Large intestine (tissue), 3 donors: ENCODE measurements around the gene COL27A1. TPM values are rescaled to one million over a fixed set of nuclear protein-coding genes. Genes with fewer than 3 reads are reported as not detected.

Experiments used
- DNase-seq, 2 donors: peaks; one replicate each; pipeline versions ENCODE4 v3.0.0 to v3.0.0-alpha.2; 2013
- H3K27ac ChIP-seq: one replicate; pipeline ENCODE4 v1.5.1; 2013; ENCODE audit warnings: low read length
- H3K27me3 ChIP-seq: 2 replicates; pipeline ENCODE4 v1.6.1; 2013; ENCODE audit warnings: low read length; ENCODE audit not compliant: control insufficient read depth, insufficient read depth
- H3K36me3 ChIP-seq: 2 replicates; pipeline ENCODE4 v1.6.1; 2013; ENCODE audit warnings: low read length; ENCODE audit not compliant: control insufficient read depth, insufficient read depth
- H3K4me1 ChIP-seq: one replicate; pipeline ENCODE4 v1.6.1; 2013; ENCODE audit warnings: low read length; ENCODE audit not compliant: control insufficient read depth, insufficient read depth
- H3K4me3 ChIP-seq: one replicate; pipeline ENCODE4 v1.5.1; 2013; ENCODE audit warnings: low read length
- H3K9me3 ChIP-seq: one replicate; pipeline ENCODE4 v1.6.1; 2013; ENCODE audit warnings: mild to moderate bottlenecking, low read depth, low read length, moderate library complexity; ENCODE audit not compliant: control insufficient read depth
- WGBS: methylation state at CpG from one replicate; pipeline ENCODE4 v1.1.5; 2013; ENCODE audit warnings: low lambda C conversion rate; ENCODE audit not compliant: insufficient coverage; 5-methylcytosine and 5-hydroxymethylcytosine counted together
- polyA plus RNA-seq: library from polyadenylated mRNA; unstranded; fragments of 120-200 nt; gene quantifications from one replicate; pipeline ENCODE4 v1.2.1, GENCODE V29; 2013

The COL27A1 gene
- polyA plus RNA-seq, 1 donor, result 117 TPM

DNA sequence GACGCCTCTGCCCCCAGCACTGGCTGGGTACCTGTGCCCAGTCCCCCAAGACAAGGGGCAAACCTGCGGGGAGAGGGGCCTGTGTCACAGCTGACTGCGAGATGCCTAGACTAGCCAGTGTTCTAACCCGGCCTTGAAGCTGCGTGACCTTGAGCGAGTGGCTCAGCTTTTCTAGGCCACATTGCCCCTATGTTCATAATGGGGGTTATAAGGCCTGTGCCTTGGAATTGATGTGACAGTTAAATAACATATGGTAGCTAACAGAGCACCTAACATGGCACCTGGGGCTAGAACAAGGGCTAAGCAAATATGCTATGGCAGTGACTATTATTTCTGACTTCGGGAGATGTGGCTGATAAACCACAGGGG is 22.8 kb upstream of the COL27A1 start:
- Histone ChIP-seq H3K27ac (no peak overlapping the region), H3K4me3 (no peak overlapping the region), H3K36me3 (no peaks in the 10 kb centered on the region), H3K9me3 (no peaks in the 10 kb centered on the region), H3K27me3 (no peaks in the 10 kb centered on the region), H3K4me1 (no peaks in the 10 kb centered on the region)
- no CpG with 5 or more reads among the region's 7 CpGs for WGBS
- DNase-seq, result no peak

DNA sequence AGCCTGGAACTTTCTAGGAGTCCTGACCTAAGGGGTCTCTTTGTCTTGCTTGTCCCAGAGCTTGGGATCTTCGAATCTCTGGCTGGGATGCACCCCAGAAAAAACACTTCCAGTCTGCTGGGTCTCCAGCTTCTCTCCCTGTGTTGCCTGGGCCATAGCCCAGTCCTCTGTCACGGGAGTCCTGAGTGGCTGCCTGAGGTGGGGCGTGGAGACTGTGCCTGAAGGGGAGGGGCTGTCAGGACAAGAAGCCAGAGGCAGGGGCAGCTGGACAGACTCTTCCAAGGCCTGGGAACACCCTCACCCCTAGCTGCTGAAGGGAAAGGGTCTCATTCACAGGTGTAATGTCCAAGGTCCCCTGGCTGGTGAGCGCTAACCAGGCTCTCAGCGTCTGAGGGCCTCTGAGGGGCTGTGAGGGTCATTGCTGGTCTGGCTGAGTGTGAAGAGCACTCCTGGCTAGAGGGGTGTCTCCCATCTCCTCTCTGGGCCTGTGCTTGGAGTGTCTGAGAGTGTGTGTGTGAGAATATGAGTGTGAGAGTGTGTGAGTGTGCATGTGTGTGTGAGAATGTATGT is 20.4 kb upstream of the COL27A1 start:
- no peak overlapping the region for H3K27ac ChIP-seq
- no peaks in the 10 kb centered on the region for H3K27me3 ChIP-seq
- H3K4me3 ChIP-seq, result no peak overlapping the region
- DNase-seq, result no peak
- no peaks in the 10 kb centered on the region for H3K36me3 ChIP-seq
- no peaks in the 10 kb centered on the region for H3K9me3 ChIP-seq
- no peaks in the 10 kb centered on the region for H3K4me1 ChIP-seq
- no CpG with 5 or more reads among the region's 5 CpGs for WGBS

DNA sequence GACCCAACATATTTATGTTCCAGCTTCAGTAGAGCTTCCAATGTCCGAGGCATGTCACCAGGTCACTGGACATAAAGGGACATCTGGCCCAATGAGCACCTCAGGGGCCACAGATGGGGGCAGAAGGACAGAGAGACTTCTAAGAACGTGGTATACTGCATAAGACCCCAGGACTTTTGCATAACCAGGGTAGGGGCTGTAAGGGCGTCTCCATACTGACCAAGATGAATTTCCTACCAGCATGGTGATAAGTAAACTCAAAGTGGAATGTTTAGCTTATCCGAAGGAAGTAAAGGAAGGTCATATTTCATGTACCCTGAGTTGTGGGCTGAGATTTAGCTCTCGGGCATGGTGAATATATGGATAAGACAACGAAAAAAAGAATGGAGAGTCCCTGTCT is 17.5 kb upstream of the COL27A1 start:
- Histone ChIP-seq H3K4me1 (peaks cover 7% of the 10 kb centered on the region), H3K27ac (no peak overlapping the region), H3K36me3 (no peaks in the 10 kb centered on the region), H3K27me3 (no peaks in the 10 kb centered on the region), H3K9me3 (no peaks in the 10 kb centered on the region), H3K4me3 (no peak overlapping the region)
- DNase-seq, result no peak
- WGBS, result 100% methylated on average over 1 of the region's 6 CpGs

DNA sequence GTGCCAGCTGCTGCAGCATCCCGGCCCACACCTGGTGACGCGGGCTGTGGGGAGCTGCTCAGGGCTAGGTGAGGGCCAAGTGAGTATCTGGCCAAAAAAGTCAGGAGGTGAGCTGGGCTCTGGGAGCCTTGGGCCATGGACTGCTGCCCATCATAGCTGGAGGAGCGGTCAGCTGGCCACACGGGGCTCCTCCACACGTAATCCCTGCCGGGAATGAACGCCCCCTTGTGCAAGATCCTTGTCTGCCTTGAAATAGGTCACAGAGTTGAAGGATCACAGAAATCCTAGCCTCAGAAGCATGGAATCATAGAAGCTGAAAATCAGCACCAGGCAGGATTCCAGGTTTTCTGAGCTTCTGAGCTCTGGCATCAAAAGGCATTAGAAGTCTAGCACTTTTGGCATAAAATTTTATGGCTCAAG is 16.8 kb upstream of the COL27A1 start:
- Histone ChIP-seq H3K4me1 (peaks cover 7% of the 10 kb centered on the region), H3K9me3 (no peaks in the 10 kb centered on the region), H3K27ac (no peak overlapping the region), H3K27me3 (no peaks in the 10 kb centered on the region), H3K4me3 (no peak overlapping the region), H3K36me3 (no peaks in the 10 kb centered on the region)
- no CpG with 5 or more reads among the region's 8 CpGs for WGBS
- DNase-seq, result no peak

DNA sequence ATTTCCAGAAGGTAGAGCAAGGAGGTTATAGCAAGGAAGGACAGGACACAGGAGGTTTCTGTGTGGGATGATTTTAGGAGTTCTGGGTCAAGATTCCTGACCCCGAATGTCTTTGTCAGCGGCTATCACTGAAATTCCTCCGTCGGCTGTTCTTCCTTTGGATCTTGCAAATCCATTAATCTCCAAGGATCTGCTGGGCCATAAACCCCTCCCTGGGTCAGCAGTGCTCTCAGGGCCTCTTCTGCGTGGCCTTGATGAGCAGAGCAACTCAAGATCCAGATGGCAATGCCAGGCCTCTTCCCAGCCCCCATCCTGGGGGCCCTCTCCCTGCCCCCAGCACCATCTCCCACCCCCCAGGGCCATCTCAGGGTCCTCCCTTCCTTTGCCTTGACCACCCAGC is 16.3 kb upstream of the COL27A1 start:
- no peak for DNase-seq
- Histone ChIP-seq H3K36me3 (no peaks in the 10 kb centered on the region), H3K4me1 (peaks cover 7% of the 10 kb centered on the region), H3K4me3 (no peak overlapping the region), H3K9me3 (no peaks in the 10 kb centered on the region), H3K27ac (no peak overlapping the region), H3K27me3 (no peaks in the 10 kb centered on the region)
- no CpG with 5 or more reads among the region's 5 CpGs for WGBS

DNA sequence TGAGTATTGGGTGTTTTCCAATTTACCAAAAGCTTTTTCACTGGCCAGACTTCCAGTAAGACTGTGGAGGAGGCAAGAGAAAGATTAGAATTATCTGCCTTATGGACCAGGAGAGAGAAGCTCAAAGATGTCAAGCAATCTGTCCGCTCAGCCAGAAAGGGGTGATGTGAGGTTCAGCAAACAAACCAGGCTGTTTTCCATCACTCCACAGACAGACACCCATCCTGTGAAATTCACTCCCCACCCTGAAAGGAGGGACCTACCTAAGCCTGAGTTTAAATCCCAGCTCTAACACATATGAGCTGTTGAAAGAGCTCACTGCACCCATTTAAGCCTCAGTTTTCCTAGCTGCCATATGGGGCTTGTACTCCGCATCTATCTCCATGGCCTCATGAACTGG is 14.9 kb upstream of the COL27A1 start:
- Histone ChIP-seq H3K36me3 (no peaks in the 10 kb centered on the region), H3K27me3 (no peaks in the 10 kb centered on the region), H3K9me3 (no peaks in the 10 kb centered on the region), H3K4me3 (no peak overlapping the region), H3K27ac (no peak overlapping the region), H3K4me1 (peaks cover 7% of the 10 kb centered on the region)
- no CpG with 5 or more reads among the region's 2 CpGs for WGBS
- no peak for DNase-seq

DNA sequence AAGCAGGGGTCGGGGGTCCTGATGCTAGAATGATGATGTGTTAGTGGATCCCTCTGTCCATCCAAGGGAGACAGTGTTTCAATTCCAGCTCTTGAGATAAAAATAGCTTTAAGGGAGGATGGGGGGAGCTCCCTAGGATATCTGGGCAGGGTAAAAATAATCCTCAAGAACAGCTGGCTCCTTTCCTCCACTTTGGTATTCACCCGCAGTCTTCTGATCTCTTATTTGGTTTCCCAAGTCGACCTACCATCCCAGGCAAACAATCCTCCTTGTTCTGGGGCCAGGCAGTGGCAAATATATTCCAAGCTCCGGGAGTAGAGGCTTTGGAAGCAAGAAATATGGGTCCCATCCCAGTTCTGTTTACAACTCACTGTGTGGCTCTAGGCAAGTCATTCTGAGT is 14.5 kb upstream of the COL27A1 start:
- H3K4me1 ChIP-seq, result peaks cover 7% of the 10 kb centered on the region
- H3K27ac ChIP-seq, result no peak overlapping the region
- H3K36me3 ChIP-seq, result no peaks in the 10 kb centered on the region
- H3K4me3 ChIP-seq, result no peak overlapping the region
- WGBS, result 100% methylated on average over 1 of the region's 4 CpGs
- no peaks in the 10 kb centered on the region for H3K9me3 ChIP-seq
- DNase-seq, result no peak
- no peaks in the 10 kb centered on the region for H3K27me3 ChIP-seq

DNA sequence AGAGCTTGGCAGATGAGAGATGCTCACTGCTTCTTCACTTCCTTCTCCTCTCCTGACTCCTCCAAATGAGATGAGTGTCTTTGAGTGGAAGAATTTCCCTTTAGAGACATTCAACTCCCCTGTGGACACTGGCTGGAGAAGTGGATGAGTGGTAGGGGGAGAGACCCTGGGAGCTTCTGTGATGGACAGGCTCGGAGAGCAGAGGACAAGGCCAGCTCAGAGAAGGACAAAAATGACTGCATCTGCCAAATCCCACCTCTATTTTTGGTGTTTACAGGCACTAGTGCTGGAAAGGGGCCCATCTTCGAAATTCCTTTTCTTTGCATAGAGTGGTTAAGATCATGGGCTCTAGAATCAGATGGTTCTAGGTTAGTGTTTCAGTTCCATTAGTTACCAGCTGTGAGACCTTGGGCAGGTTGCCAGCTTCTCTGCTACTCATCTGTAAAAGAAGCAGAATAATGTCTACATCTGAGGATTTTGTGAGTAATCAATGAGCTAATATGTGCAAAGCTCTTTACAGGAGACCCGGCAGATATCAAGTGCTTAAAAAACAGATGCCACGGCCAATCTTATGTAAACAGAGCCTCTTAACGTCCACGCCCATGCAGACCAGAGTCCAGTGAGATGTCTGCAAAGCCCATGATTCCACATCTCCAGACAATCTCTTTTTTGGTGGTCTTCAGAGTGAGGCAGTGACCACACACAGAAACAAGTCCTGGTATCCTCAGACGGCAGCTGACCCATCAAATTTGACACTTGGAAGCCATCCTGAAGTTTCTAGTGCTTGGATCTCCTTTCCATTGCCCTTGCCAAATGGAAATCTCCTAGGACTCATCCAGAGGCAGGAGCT is 13.6 kb upstream of the COL27A1 start:
- Histone ChIP-seq H3K27ac (no peak overlapping the region), H3K4me3 (no peak overlapping the region), H3K27me3 (no peaks in the 10 kb centered on the region), H3K36me3 (no peaks in the 10 kb centered on the region), H3K9me3 (no peaks in the 10 kb centered on the region), H3K4me1 (peaks cover 7% of the 10 kb centered on the region)
- no CpG with 5 or more reads among the region's 7 CpGs for WGBS
- peak in 1 of 2 donors; percentile 43 for DNase-seq

DNA sequence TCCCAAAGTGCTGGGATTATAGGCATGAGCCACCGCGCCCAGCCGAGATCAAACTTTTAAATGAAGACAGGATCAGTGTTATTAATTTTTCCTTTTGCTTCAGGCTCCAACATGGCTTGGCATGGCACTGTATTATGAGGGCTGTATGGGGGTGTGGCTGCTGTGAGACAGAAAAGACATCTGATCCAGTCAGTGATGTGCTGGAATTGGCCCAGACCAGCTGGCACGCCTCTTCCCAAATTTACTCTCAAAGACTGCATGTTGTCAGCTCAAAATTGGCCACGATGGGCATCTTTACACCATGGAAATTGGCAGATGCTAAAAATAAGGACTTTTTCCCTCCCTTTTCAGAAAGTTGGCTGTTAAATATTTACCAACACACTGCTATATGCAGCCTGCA is 12.1 kb upstream of the COL27A1 start:
- H3K9me3 ChIP-seq, result no peaks in the 10 kb centered on the region
- DNase-seq, result no peak
- H3K36me3 ChIP-seq, result no peaks in the 10 kb centered on the region
- H3K27me3 ChIP-seq, result no peaks in the 10 kb centered on the region
- no CpG with 5 or more reads among the region's 5 CpGs for WGBS
- H3K4me1 ChIP-seq, result peaks cover 7% of the 10 kb centered on the region
- H3K4me3 ChIP-seq, result no peak overlapping the region
- H3K27ac ChIP-seq, result no peak overlapping the region

DNA sequence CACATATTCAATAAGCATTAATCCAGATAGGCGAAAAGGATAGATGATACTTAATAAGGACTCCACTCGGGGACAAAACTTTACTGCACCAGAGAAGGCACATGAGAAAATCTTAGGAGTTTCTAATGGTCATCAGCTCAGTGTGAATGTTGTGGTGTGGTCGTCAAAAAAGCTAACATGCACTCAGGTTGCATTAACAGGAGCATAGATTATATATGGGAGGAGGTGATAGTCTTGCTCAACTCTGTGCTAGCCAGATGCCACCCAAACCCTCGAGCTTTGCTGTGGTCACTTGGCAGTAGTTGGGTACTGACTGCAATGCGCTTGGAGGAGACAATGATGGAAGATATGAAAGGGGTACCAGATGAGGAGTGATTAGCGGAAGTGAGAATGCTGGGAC is 8.6 kb upstream of the COL27A1 start:
- WGBS, result no CpG with 5 or more reads among the region's 6 CpGs

DNA sequence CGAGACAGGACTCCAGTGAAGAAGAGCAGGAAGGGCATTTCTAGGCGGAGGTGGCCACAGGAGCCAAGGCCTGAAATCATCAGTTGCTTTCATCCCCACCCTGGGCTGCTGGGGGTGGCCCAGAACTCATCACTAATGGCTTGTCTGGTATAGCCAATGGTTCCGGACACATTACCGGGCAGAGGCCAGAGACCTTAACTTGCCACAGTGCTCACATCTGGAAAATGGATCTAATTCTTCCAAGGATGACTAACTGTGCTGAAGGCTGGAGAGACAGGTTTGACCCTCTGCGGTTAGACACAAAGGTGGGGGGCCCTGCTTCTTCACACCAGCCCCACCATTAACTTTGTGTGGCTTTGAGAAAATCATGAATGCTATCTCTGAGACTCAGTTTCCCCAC is 6.2 kb upstream of the COL27A1 start:
- Histone ChIP-seq H3K4me3 (no peak overlapping the region), H3K4me1 (peaks cover 6% of the 10 kb centered on the region), H3K36me3 (no peaks in the 10 kb centered on the region), H3K9me3 (no peaks in the 10 kb centered on the region), H3K27me3 (peaks cover 12% of the 10 kb centered on the region), H3K27ac (no peak overlapping the region)
- WGBS, result no CpG with 5 or more reads among the region's 5 CpGs
- DNase-seq, result no peak

More for the DNA sequence above, 8.6 kb upstream of the COL27A1 start:
- no peaks in the 10 kb centered on the region for H3K36me3 ChIP-seq
- H3K27me3 ChIP-seq, result no peaks in the 10 kb centered on the region
- DNase-seq, result no peak
- H3K9me3 ChIP-seq, result no peaks in the 10 kb centered on the region
- H3K4me3 ChIP-seq, result no peak overlapping the region
- peaks cover 3% of the 10 kb centered on the region for H3K4me1 ChIP-seq
- H3K27ac ChIP-seq, result no peak overlapping the region
